Measurements from ENCODE around the gene WNT8B.

Gene WNT8B

GRCh38 chr10:100483876-100484666 is 21.3 kb downstream of the WNT8B start:
- no peak for DNase-seq (ENCODE audit: low read depth)

GRCh38 chr10:100485366-100485765 is 22.6 kb downstream of the WNT8B start:
- DNase-seq (ENCODE audit: low read depth), result no peak

- no peak for DNase-seq (ENCODE audit: low read depth)
Measured at GRCh38 chr10:100485801-100486495, 23.1 kb downstream of the WNT8B start.

- no peak for DNase-seq (ENCODE audit: low read depth)
Measured at GRCh38 chr10:100487529-100487928, 24.7 kb downstream of the WNT8B start.

- DNase-seq (ENCODE audit: low read depth), result no peak
Measured at GRCh38 chr10:100489396-100489795, 26.6 kb downstream of the WNT8B start.

- no peak for DNase-seq (ENCODE audit: low read depth)
Measured at GRCh38 chr10:100490531-100490930, 27.7 kb downstream of the WNT8B start.

GRCh38 chr10:100496567-100496966 is 33.8 kb downstream of the WNT8B start:
- DNase-seq (ENCODE audit: low read depth), result no peak

GRCh38 chr10:100498059-100498458 is 35.2 kb downstream of the WNT8B start:
- no peak for DNase-seq (ENCODE audit: low read depth)

GRCh38 chr10:100501423-100501822 is 38.6 kb downstream of the WNT8B start:
- DNase-seq (ENCODE audit: low read depth), result no peak

- DNase-seq (ENCODE audit: low read depth), result no peak
Measured at GRCh38 chr10:100502926-100503494, 40.2 kb downstream of the WNT8B start.

GRCh38 chr10:100504096-100504495 is 41.3 kb downstream of the WNT8B start:
- DNase-seq (ENCODE audit: low read depth), result no peak

GRCh38 chr10:100505164-100505563 is 42.4 kb downstream of the WNT8B start:
- DNase-seq (ENCODE audit: low read depth), result no peak

- peak; percentile 69 for DNase-seq (ENCODE audit: low read depth)
Measured at GRCh38 chr10:100506596-100507356, 44.0 kb downstream of the WNT8B start.

GRCh38 chr10:100507357-100507732 is 44.5 kb downstream of the WNT8B start:
- no peak for DNase-seq (ENCODE audit: low read depth)

- DNase-seq (ENCODE audit: low read depth), result no peak
Measured at GRCh38 chr10:100508266-100508665, 45.5 kb downstream of the WNT8B start.

GRCh38 chr10:100508691-100509150 is 45.9 kb downstream of the WNT8B start:
- DNase-seq (ENCODE audit: low read depth), result no peak

- DNase-seq (ENCODE audit: low read depth), result no peak
Measured at GRCh38 chr10:100509241-100509840, 46.5 kb downstream of the WNT8B start.

- no peak for DNase-seq (ENCODE audit: low read depth)
Measured at GRCh38 chr10:100510533-100511308, 47.9 kb downstream of the WNT8B start.

- DNase-seq (ENCODE audit: low read depth), result no peak
Measured at GRCh38 chr10:100515612-100516011, 52.8 kb downstream of the WNT8B start.

GRCh38 chr10:100516847-100517246 is 54.0 kb downstream of the WNT8B start:
- no peak for DNase-seq (ENCODE audit: low read depth)

- no peak for DNase-seq (ENCODE audit: low read depth)
Measured at GRCh38 chr10:100518761-100519241, 56.0 kb downstream of the WNT8B start.

Data from HS-5 (cell line).